CD4-positive, alpha-beta T cell treated with Interleukin-12 subunit alpha and Interleukin-12 subunit beta, for 1 hour (primary cell): ENCODE data around the gene CD81.

Experiments
- DNase-seq: peaks from one replicate; pipeline ENCODE4 v3.0.0-alpha.2; 2020

The CD81 gene

DNA sequence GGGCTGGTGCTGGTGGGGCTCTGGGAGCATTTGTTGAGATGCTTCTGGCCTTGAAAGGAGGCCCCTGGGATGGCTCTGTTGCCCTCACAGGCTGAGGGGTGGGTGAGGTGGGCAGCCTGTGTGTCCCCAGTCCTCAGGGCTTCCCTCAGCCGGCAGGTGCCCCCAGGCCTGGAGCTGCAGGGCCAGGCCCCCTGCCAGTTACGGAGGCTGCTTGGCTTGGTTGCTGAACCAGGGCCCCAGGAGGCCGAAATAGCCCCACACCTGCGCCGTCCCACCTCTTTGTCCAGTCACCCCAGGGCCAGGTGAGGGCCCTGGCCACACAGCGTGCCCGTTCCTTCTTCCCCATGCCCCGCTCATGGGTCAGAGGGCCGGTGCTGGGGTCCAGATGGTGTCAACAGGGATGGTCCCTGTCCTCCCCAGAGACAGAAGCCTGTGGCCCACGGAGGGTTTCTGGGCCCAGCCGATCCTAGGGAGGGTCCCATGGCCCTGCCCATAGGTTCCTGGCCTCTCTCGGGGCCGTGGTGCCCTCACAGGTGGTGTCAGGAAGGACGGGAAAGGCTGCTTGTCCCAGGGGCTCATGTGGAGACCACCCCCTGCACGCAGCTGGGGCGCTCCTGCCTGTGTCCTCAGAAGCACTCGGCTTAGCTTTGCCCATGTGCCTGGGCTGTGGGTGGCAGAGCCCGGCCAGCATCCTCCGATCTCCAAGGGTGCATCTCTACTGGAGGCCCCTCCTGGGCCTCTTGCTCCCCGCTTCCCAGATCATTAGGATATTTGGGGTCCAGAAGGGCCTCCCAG, 14.3 kb downstream of the CD81 start:
- no peak for DNase-seq

DNA sequence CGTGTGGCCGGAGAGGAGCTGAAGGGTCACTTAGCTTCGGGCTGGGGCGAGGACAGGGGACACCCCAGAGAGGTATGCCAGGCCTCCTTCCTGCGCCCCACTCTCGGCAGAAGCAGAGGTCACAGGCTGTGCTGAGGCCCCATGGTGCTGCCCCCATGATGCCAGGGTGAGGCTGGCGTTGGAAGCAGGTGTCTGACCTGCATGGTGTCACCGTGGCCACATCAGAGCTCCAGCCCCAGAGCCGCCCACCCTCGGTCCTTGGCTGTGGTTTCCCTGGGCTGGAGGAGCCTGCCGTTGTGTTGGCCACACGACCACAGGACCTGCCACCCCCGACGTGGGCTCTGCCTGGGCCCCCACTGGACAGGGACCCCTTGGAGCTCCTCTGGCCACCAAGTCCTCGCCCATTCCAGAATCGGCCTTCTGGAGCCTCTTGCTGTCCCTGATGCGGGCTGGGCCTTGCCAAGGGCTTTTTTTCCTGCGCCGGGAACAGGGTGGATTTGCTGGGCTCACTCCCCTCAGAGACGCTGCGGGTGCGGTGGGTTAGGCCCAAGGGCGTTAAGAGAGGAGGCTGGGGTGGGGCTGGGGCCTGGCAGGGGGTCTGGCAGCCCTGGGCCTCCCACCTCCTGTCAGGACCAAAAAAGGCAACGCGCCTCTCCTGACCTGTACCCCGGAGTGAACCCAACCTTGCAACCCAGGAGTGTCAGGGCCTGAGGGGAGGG, 15.3 kb downstream of the CD81 start:
- no peak for DNase-seq

DNA sequence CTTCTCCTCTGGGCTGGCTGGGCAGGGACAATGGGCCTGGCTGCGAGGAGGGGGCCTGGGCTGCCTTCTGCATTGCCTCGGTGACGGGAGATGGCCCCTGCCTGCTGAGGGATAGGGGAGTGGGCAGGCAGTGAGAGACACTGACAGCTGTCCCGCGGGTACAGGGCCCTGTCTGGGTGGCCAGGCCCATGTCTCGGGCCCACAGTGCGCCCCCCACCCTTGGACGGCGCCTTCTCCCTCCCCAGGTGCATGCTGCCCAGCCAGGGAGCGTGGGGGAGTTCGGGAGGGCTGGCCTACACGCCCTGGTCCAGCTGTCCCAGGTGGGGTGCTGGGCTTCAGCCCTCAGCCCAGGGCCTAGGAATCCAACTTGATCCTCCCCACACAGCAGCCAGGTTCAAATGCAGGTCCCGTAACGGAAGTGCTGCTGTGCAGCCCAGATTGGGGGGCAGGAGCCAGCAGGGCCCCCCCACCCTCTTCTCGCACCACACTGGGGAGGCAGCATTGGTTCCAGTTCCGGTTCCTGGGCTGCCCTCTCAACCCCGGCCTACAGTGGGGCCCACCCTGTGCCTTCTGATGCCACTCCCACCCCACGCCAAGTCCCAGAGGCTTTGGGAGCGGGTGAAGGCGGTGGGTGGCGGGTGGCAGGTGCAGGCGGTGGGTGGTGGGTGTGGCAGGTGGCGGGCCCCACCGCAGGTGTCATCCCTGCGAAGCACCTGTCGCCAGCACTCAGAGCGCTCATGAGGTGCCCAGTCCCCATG, 16.2 kb downstream of the CD81 start:
- DNase-seq = no peak

DNA sequence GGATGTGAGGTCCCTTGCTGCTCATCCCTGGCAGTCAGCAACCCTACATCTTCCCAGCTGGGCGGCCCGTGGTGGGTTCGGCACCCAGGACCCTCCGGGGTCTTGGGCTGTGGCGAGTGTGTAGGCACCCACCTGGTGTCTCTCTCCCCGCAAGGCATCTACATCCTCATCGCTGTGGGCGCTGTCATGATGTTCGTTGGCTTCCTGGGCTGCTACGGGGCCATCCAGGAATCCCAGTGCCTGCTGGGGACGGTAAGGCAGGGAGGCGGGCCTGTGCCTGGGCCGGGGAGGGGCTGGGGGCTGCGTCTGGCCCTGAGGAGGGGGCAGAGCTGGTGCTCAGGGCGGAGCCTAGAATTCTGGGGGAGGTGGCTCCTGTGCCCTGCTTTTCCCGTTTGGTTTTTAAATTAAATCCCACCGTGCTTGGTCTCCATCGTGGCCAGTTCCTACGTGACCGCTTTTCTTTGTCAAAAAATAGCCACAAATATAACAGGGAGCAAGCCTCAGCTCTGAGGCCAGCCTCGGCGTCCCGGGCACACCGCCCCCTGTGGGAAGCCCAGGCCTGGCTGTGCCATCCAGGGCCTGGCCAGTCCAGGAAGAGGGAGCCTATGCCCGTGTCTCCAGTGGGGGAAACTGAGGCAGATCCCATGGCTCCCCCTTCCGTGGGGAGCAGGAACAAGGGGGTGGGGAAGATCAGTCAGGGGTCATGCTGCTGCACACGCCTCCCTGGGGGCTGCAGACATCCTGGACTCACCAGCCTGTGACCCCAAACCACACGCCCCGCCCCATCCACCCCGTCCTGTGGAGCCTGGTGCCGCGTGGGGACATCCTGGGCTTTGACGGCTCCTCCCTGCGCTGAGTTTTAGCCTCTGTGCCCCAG, 17.1 kb downstream of the CD81 start:
- DNase-seq = no peak

DNA sequence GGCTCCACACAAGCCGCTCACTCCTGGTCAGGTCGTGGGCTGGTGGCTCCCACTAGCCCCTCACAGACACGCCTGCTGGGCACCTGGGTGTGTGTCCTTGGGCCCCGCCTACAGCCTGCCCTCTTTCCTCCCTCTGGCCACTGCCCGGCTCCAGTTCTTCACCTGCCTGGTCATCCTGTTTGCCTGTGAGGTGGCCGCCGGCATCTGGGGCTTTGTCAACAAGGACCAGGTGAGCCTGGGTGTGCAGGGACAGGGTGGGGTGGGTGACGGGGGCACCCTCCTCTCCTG, 17.7 kb downstream of the CD81 start:
- no peak for DNase-seq

DNA sequence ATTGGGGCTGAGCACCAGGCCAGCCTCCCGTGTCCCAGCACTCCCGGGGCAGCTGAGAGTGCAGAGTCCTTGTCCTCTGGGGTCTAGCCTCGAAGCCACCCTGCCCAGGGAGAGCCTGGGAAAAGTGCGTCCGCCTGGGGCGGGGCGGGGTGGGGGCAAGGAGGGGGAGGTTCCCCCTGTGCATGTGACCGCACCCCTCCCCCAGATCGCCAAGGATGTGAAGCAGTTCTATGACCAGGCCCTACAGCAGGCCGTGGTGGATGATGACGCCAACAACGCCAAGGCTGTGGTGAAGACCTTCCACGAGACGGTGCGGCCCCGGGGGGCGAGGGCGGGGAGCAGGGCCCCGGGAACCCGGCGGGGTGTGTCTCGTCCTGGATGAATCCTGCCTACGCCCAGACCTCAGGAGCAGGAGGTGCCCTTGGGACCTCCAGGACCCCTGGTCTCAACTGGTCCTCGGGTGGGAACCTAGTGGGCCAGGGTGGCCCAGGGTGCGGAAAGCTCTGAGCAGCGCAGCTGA, 18.2 kb downstream of the CD81 start:
- DNase-seq = no peak

DNA sequence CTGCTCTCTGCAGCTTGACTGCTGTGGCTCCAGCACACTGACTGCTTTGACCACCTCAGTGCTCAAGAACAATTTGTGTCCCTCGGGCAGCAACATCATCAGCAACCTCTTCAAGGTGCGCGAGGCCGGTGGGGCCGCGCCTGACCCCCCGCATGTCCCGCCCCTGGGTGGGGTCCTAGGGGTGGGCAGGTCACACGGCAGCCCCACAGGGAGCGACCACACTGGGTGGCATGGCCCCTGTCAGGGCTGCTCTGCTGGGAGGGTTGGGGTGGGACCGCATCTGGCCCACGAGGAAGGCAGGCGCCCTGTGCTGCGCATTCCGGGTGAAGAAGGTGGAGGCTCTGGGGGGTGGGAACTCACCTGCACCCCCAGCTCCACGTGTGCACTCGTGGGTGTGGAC, 18.7 kb downstream of the CD81 start:
- DNase-seq = no peak

DNA sequence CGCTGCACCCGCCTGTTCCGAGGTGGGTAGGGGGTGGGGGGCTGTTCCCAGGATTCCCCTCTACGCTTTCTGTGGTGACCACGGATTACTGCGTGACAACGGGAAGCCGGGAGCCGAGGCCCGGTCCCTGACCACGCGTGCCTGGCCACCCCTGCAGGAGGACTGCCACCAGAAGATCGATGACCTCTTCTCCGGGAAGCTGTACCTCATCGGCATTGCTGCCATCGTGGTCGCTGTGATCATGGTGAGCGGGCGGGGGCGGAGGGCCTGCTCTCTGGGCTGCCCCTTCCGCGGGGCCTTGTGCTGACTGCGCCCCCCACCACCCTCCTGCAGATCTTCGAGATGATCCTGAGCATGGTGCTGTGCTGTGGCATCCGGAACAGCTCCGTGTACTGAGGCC, 19.4 kb downstream of the CD81 start:
- no peak for DNase-seq

DNA sequence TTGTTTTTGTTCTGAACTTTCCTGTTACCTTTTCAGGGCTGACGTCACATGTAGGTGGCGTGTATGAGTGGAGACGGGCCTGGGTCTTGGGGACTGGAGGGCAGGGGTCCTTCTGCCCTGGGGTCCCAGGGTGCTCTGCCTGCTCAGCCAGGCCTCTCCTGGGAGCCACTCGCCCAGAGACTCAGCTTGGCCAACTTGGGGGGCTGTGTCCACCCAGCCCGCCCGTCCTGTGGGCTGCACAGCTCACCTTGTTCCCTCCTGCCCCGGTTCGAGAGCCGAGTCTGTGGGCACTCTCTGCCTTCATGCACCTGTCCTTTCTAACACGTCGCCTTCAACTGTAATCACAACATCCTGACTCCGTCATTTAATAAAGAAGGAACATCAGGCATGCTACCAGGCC, 19.9 kb downstream of the CD81 start:
- DNase-seq = no peak

DNA sequence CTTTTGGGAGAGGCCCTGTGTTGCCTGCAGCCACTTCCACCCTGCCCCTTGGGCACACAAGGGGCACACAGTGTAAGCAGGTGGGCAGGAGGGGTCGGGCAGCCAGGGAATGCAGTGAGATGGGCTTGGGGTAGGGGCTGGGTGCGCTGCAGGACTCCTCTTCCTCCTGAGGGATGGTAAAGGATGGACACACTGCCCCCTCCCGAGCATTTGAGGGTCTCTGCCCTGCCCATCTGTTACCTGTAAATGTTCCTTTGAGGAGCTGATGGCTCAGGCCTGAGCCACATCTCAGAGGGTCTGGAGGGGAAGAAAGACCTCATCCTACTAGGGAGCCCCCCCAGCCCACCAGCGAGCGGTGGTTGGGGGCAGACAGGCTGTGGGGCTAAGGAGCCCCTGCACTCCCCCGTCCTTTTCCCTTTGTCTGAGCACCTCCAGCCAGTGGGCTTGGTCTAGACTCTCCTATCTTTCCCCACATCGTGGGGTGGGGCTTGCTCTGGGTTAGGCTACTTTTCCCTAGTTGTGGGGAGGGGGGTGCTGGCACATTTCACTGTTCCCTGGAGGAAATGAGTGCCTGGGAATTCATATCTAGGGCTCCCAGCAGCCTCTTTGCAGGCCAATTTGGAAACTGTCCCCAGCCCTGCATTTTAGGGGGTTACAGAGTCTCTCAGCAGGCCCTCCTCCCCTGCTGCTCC, 21.7 kb downstream of the CD81 start:
- DNase-seq = no peak

DNA sequence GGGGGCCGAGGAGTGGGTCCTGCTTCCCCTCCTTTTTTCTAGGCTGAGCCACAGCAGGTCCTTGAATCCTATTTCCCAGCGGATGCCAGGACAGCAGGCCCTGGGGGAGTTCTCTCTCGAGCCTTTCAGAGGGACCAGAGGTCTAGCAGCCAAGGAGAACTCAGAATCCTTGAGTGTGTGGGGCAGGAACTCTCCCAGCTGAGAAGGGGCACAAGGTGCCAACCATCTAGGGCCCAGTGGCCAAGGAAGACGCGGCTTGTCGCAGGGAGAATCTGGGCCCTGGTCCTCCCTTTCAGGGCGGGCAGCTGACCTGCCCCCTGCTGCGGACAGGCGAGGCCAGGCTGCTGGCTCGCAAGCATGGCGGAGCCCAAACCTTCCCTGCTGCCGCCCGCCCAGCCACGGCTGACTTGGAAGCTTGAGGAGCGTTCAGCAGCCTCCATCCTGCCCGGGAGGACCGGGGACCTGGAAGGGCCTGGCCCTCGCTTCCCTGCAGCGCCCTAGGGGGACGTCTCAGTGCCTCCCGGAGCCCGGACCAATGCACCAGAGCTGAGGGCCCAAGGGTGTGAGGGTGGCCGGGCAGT, 22.5 kb downstream of the CD81 start:
- DNase-seq = no peak

DNA sequence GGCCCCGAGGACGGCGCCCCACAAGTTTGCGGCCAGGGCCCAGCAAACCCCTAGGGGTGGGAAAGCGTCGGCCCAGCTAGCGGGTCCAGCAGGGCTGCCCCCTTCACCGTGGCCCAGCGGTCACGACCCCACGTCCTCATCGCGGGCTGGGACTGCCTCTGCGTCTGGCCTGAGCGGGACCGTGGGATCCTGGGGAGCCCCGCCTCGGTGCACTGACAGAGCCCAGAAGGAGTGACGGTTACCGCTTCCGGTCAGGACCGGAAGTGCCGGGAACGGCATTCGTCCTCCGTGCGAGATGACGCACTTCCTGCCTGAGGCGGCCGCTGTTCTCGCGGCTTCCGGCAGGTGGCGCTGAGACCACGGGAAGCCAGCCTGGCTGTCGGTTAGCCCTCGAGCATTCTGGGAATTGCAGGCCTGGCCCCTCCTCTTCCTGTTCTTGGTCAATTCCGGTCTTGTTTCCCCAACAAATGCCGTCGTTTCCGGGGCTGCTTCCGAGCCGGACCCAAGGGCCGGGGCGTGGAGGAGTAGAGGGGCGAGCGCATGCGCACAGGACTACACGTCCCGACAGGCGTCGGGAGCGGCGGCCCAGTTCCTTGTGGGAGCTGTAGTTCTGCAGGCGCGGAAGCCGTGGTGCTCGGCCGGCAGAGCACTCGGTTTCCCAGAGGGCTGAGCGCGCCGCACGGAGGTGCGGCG, 23.1 kb downstream of the CD81 start, which contains the start of gene TSSC4:
Gene TSSC4, plus strand, starts transcription at position 682 of the 693 bp plus-strand sequence. CDS start 1,884 bp downstream, outside the sequence.
- peak; percentile 100 for DNase-seq

DNA sequence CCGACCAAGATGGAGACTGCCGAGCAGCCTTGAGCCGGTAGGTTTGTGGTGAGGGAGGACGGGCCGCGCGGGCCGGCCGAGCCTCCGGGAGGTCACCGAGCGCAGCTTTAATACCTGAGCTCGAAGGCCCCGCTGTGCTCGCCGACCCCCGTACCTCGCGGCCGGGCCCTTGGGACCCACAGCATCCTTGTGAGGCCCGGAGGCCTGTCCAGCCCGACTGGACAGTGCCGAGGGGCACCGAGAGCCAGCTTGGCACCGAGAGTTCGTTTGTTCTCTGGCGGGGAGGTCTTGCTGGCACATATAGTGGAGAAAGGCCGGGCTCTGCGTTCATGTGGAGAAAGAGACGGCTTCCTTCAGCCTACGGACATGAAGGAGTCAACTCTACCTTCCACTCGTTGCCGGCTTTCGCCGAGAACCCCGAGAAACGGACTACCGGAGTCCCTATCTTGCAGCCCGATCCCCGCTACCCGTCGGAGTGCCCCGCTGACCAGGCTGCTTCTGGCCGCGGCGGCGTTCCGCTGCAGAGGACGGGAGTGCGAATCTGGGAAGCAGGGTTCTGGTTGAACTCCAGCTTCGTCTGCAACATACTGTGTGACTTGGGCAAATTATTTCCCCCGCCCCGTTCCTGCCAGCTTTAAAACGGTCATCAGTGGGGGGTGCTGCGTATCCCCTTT, 23.8 kb downstream of the CD81 start:
- no peak for DNase-seq

DNA sequence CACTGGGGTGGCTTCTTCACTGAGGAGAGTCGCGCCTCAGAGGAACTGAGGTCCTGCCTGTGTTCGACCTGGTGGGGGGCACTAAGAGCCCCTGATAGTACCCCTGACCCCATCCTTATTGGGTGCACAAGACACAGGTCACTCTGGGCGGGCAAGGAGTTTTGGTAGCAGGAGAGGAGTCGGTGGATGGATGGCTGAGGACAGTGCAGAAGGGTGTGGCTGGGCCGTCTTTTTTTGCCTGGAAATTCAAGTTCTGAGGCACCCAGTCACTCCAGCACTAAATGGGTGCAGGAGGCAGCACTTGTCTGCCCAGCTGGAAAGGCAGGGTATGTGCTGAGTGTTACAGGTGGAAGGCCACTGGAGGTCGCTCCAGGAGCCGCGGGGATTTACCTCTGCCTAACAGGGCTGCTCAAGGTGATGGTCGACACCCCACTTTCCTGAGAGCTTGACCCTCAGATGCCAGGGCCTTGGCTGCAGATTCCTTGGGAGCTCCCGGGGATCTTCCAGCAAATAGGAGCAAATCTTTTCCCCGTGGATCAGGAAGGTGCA, 24.4 kb downstream of the CD81 start:
- DNase-seq = no peak

DNA sequence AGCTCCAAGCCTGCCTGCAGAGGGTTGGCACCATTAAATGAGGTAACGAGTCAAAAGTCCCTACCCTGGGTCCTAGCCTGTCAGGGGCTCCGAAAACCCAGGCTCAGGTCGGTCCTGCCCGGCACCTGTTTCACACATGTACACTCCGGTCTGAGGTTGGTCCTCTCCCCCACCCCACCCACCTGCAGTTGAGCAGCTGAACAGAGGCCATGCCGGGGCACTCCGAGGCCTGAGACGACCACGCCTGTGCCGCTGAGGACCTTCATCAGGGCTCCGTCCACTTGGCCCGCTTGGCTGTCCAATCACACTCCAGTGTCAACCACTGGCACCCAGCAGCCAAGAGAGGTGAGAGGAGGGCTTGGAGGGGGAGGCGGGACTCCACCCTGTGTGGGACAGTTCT, 25.0 kb downstream of the CD81 start:
- DNase-seq = no peak

DNA sequence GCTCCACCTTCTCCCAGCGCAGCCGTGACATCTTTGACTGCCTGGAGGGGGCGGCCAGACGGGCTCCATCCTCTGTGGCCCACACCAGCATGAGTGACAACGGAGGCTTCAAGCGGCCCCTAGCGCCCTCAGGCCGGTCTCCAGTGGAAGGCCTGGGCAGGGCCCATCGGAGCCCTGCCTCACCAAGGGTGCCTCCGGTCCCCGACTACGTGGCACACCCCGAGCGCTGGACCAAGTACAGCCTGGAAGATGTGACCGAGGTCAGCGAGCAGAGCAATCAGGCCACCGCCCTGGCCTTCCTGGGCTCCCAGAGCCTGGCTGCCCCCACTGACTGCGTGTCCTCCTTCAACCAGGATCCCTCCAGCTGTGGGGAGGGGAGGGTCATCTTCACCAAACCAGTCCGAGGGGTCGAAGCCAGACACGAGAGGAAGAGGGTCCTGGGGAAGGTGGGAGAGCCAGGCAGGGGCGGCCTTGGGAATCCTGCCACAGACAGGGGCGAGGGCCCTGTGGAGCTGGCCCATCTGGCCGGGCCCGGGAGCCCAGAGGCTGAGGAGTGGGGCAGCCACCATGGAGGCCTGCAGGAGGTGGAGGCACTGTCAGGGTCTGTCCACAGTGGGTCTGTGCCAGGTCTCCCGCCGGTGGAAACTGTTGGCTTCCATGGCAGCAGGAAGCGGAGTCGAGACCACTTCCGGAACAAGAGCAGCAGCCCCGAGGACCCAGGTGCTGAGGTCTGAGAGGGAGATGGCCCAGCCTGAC, 26.0 kb downstream of the CD81 start:
- no peak for DNase-seq

DNA sequence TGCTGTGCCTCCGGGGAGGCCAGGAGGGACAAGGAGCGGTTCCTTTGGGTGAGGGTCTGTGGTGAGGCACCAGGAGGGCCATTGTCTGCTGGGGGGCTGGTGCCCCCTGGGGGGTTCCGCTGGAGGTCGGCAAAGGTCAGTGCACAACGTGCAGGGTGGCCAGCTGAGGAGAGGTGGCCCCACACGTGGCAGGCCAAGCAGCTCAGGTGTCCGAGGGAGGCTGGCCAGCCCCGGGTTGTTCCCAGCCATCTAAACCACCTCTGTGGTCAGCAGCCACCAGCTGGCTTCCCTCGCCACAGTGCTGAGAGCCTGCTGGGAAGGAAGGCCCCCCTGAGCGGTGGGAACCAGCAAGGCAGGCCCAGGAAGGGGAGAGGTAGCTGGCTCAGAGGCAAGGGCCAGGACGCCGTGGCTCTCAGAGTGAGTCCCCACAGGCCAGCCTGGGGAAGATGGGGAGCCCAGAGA, 27.7 kb downstream of the CD81 start:
- DNase-seq = no peak

DNA sequence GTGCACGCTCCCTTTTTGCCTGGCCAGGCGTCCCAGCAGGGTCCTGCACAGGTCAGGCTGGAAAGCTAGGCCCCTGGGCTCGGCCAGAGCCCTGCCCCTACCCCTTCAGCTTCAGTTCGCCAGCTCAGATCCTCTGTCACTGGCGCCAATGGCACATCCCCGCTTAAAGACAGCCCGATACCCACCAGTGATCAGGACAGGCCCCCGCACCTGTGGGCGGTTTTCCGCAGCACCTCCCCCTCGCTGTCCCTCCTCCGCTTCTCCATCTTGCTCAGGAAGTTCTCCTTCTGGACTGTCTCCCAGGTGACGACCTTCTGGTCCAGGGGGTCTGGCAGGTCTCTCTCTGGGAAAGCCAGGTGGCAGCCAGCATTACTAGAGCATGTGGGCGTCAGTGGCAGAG, 29.3 kb downstream of the CD81 start:
- no peak for DNase-seq

DNA sequence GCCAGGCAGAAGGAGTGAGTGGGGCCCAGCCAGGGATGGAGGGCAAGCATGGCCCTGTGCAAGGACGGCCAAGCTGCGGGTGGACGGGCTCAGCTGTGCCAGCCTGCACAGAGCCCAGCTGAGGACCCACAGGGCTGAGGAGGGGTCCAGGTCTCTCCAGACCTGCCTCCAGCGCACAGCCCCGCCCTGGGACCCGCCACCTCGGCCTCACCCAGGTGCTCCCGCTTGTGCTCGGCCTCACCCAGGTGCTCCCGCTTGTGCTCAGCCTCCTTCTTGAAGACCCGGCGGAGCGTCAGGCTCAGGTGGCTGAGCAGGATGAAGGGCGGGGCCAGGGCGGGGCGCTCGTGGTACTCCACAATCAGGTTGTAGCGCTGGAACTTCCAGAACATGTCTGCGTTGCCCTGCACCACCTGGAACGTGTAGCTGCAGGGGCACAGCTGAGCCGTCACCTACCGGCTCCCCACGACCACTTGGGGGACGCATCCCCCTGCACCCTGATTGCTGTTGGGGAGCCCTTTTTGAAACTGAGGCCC, 29.8 kb downstream of the CD81 start:
- no peak for DNase-seq
